Mesendoderm (in vitro differentiated cells): ENCODE results near the gene HS3ST3B1.
A peak's percentile ranks its signal among the peaks of the same experiment; 100 is the strongest.

Experiments
- DNase-seq: peaks from one replicate; pipeline ENCODE4 v3.0.0; 2013
- H2AK5ac ChIP-seq: 2 replicates; pipeline ENCODE4 v1.6.1; 2013; ENCODE audit warnings: low read length, inconsistent platforms
- H2BK120ac ChIP-seq: 2 replicates; pipeline ENCODE4 v1.6.1; 2013; ENCODE audit warnings: low read depth, mild to moderate bottlenecking, low read length, moderate library complexity, mixed read lengths
- H2BK15ac ChIP-seq: replicated peaks from 2 replicates; pipeline ENCODE4 v1.6.1; 2013; ENCODE audit warnings: low read depth, mild to moderate bottlenecking, moderate library complexity
- H2BK5ac ChIP-seq: 2 replicates; pipeline ENCODE4 v1.6.1; 2013; ENCODE audit warnings: low read length, inconsistent platforms
- H3K18ac ChIP-seq: 2 replicates; pipeline ENCODE4 v1.6.1; 2013; ENCODE audit warnings: mild to moderate bottlenecking, low read length, mixed read lengths
- H3K23ac ChIP-seq: one replicate; pipeline ENCODE4 v1.6.1; 2013; ENCODE audit warnings: low read length
- H3K27ac ChIP-seq: 2 replicates; pipeline ENCODE4 v1.5.1; 2013; ENCODE audit warnings: low read depth, mild to moderate bottlenecking, inconsistent platforms, low read length, moderate library complexity
- H3K27me3 ChIP-seq: 2 replicates; pipeline ENCODE4 v1.6.1; 2013; ENCODE audit warnings: low read length, control low read depth, mild to moderate bottlenecking, inconsistent platforms; ENCODE audit not compliant: insufficient read depth, poor library complexity
- H3K36me3 ChIP-seq: 2 replicates; pipeline ENCODE4 v1.6.1; 2013; ENCODE audit warnings: low read length, inconsistent platforms; ENCODE audit not compliant: control insufficient read depth, insufficient read depth
- H3K4ac ChIP-seq: one replicate; pipeline ENCODE4 v1.6.1; 2013; ENCODE audit warnings: low read depth, mild to moderate bottlenecking, low read length, moderate library complexity
- H3K4me1 ChIP-seq: 2 replicates; pipeline ENCODE4 v1.6.1; 2013; ENCODE audit warnings: low read depth, low read length, inconsistent platforms; ENCODE audit not compliant: control insufficient read depth
- H3K4me2 ChIP-seq: 2 replicates; pipeline ENCODE4 v1.6.1; 2013; ENCODE audit warnings: low read length
- H3K4me3 ChIP-seq: 2 replicates; pipeline ENCODE4 v1.5.1; 2013; ENCODE audit warnings: mild to moderate bottlenecking, low read length
- H3K56ac ChIP-seq: one replicate; pipeline ENCODE4 v1.6.1; 2013; ENCODE audit warnings: low read length
- H3K79me1 ChIP-seq: 2 replicates; pipeline ENCODE4 v1.6.1; 2013; ENCODE audit warnings: low read length, inconsistent platforms
- H3K79me2 ChIP-seq: 2 replicates; pipeline ENCODE4 v1.6.1; 2013; ENCODE audit warnings: mild to moderate bottlenecking, low read length; ENCODE audit not compliant: control insufficient read depth, insufficient read depth
- H3K9ac ChIP-seq: 2 replicates; pipeline ENCODE4 v1.6.1; 2013; ENCODE audit warnings: low read length, inconsistent platforms
- H4K5ac ChIP-seq: one replicate; pipeline ENCODE4 v1.6.1; 2013; ENCODE audit warnings: low read length
- H4K8ac ChIP-seq: one replicate; pipeline ENCODE4 v1.6.1; 2013; ENCODE audit warnings: low read depth, mild to moderate bottlenecking, control low read depth, low read length, moderate library complexity
- WGBS: extraction: QIAGEN DNeasy Blood & Tissue Kit; methylation state at CpG from one replicate; pipeline ENCODE4 v1.1.7; 2013; ENCODE audit warnings: low lambda C conversion rate, missing lambda C conversion rate; ENCODE audit not compliant: insufficient coverage; ENCODE audit errors: extremely low coverage; 5-methylcytosine and 5-hydroxymethylcytosine counted together

The HS3ST3B1 gene

DNA sequence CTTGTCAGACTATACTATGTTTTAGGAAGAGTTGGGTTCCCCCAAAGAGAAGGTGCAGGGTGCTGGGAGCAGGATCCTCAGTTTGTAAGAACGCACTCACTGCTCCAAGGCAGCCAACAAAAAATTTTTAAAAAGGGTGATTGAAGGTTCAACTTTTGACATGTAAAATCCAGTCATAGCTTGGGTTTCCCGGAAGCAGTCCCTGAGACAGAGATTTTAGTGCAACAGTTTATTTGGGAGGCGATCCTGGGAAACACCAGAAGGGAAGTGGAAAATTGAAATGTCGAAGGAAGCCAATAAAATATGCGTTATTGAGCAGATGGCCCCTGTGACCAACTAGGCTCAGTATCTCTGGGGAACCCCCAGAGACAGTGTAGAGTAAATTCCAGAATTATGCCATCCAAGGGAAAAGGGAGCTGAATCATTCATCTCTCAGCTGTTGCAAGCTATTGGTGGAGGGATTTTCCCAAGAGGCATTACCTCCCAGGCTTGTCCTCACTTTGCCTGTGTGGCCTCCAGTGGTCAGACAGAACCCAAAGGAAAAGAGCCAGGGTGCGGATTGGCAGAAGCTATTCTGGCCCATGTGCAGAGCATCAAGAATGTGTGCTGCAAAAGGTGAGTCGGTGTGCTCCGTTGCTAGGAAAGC lies 72.9 kb downstream of the HS3ST3B1 start:
- H3K36me3 ChIP-seq, result no peaks in the 10 kb centered on the region
- no peak overlapping the region for H2BK120ac ChIP-seq
- peaks cover 3% of the 10 kb centered on the region for H3K4me1 ChIP-seq
- no peaks in the 10 kb centered on the region for H3K79me1 ChIP-seq
- no peak overlapping the region for H3K4me2 ChIP-seq
- H3K4me3 ChIP-seq, result no peak overlapping the region
- H4K8ac ChIP-seq, result no peak overlapping the region
- peak; percentile 35 for DNase-seq
- H3K56ac ChIP-seq, result no peak overlapping the region
- H3K27me3 ChIP-seq, result no peaks in the 10 kb centered on the region
- H4K5ac ChIP-seq, result no peak overlapping the region
- H3K18ac ChIP-seq, result no peak overlapping the region
- H3K4ac ChIP-seq, result no peak overlapping the region
- WGBS, result no CpG with 5 or more reads among the region's 8 CpGs
- no peak overlapping the region for H2BK15ac ChIP-seq
- no peak overlapping the region for H3K23ac ChIP-seq
- H2BK5ac ChIP-seq, result no peak overlapping the region
- no peak overlapping the region for H3K27ac ChIP-seq
- no peaks in the 10 kb centered on the region for H3K79me2 ChIP-seq
- H2AK5ac ChIP-seq, result no peak overlapping the region
- H3K9ac ChIP-seq, result no peak overlapping the region

DNA sequence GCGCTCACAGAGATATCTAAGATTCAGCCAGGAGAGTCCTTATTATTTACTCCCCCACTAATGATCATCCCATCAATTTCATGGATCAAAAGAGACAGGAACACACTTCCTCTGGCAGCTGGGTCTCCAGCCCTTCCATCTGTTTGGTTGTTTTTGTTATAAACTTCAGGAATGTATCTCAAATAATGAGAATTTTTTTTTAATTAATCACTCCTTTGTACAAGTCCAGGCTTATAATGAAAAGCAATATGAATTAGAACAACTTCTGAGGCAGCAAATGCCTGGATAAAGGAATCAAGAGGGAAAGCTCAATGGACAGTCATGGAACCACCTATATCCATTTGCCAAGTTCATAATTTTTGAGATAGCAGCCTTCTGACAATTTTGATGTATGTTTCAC lies 73.4 kb downstream of the HS3ST3B1 start:
- Histone ChIP-seq H3K79me2 (no peaks in the 10 kb centered on the region), H3K18ac (no peak overlapping the region), H3K27ac (no peak overlapping the region), H2AK5ac (no peak overlapping the region), H3K27me3 (no peaks in the 10 kb centered on the region), H4K5ac (no peak overlapping the region), H3K4ac (no peak overlapping the region), H3K79me1 (no peaks in the 10 kb centered on the region), H4K8ac (no peak overlapping the region), H3K4me3 (no peak overlapping the region), H3K9ac (no peak overlapping the region), H3K4me1 (peaks cover 3% of the 10 kb centered on the region), H3K36me3 (no peaks in the 10 kb centered on the region), H3K56ac (no peak overlapping the region), H3K4me2 (no peak overlapping the region), H2BK5ac (no peak overlapping the region), H3K23ac (no peak overlapping the region), H2BK15ac (no peak overlapping the region), H2BK120ac (no peak overlapping the region)
- no CpG with 5 or more reads among the region's 1 CpG for WGBS
- DNase-seq, result no peak

DNA sequence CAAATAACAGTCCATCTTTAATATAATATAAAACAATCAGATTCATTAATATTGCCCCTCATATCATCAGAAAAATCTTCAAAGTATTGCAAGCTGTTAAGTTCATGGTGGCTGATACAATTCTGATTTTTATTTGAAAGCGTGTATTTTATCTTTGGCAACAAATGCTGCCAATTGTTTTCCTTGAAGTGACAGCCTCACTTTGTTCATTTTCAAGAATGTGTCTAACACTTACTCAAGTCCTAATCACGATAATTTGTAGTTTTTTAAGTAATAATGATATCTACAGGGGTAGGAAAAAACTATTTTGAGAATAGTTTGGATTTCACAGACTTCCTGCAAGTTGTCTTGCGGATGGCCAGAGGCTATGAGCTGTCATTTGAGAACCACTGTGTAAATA lies 75.8 kb downstream of the HS3ST3B1 start:
- Histone ChIP-seq H2AK5ac (no peak overlapping the region), H3K18ac (no peak overlapping the region), H3K36me3 (no peaks in the 10 kb centered on the region), H2BK5ac (no peak overlapping the region), H4K8ac (no peak overlapping the region), H3K27ac (no peak overlapping the region), H3K27me3 (no peaks in the 10 kb centered on the region), H3K4me1 (peaks cover 3% of the 10 kb centered on the region), H4K5ac (no peak overlapping the region), H3K79me1 (no peaks in the 10 kb centered on the region), H3K4ac (no peak overlapping the region), H3K4me2 (no peak overlapping the region), H3K4me3 (no peak overlapping the region), H3K23ac (no peak overlapping the region), H3K79me2 (no peaks in the 10 kb centered on the region), H2BK120ac (no peak overlapping the region), H3K56ac (no peak overlapping the region), H2BK15ac (no peak overlapping the region), H3K9ac (no peak overlapping the region)
- DNase-seq, result no peak
- whole genome bisulfite sequencing, result no CpG with 5 or more reads among the region's 3 CpGs

DNA sequence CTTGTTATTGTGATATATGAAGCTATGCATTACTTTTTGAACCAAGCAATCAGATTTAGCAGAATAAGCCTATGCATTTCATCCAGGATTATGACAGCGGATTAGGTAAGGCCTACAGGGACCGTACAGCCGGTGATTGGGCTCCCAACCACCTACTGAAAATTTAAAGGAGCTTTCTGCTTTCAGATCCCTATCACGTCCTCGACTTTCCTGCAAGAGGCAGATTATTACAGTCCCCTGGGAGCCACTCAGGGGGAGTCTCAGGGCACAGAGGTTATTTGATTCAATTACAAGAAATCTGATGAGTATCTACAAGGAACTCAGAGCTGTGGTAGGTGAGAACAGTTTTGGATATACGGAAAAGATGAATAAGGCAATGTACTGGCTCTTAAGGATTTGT lies 80.7 kb downstream of the HS3ST3B1 start:
- no peaks in the 10 kb centered on the region for H3K27me3 ChIP-seq
- no peak overlapping the region for H3K4me2 ChIP-seq
- no peaks in the 10 kb centered on the region for H3K4me1 ChIP-seq
- H3K27ac ChIP-seq, result no peak overlapping the region
- H3K79me1 ChIP-seq, result no peaks in the 10 kb centered on the region
- DNase-seq, result no peak
- H3K79me2 ChIP-seq, result no peaks in the 10 kb centered on the region
- H3K18ac ChIP-seq, result no peak overlapping the region
- H2BK15ac ChIP-seq, result no peak overlapping the region
- no peak overlapping the region for H2BK120ac ChIP-seq
- no peak overlapping the region for H3K56ac ChIP-seq
- H3K4me3 ChIP-seq, result no peak overlapping the region
- no peak overlapping the region for H4K5ac ChIP-seq
- no peak overlapping the region for H3K4ac ChIP-seq
- no peak overlapping the region for H3K9ac ChIP-seq
- H2AK5ac ChIP-seq, result no peak overlapping the region
- no peak overlapping the region for H4K8ac ChIP-seq
- no peak overlapping the region for H2BK5ac ChIP-seq
- WGBS, result no CpG with 5 or more reads among the region's 6 CpGs
- no peak overlapping the region for H3K23ac ChIP-seq
- H3K36me3 ChIP-seq, result no peaks in the 10 kb centered on the region

DNA sequence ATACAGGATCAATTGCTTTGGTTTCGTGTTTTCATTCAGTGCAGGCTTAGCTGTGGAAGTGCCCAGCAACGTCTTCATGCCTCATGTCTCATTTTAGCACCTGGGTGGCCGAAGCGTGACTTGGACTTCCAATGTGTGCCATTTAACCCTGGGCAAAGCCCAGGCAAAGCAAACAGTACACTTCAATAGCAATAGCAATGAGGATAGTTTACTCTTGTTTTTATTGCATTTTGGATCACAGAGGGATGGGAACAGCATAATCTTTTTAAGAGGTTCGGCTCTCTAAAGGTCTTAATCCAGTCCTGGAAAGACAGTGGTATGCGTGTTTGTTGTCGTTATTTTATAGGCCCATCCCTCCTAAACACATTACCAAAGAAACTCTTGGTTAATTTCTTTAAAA lies 86.2 kb downstream of the HS3ST3B1 start:
- Histone ChIP-seq H3K23ac (no peak overlapping the region), H4K8ac (no peak overlapping the region), H3K4me1 (peaks cover 2% of the 10 kb centered on the region), H3K27me3 (no peaks in the 10 kb centered on the region), H3K18ac (no peak overlapping the region), H3K4me2 (no peak overlapping the region), H4K5ac (no peak overlapping the region), H3K4me3 (no peak overlapping the region), H2BK120ac (no peak overlapping the region), H3K79me2 (no peaks in the 10 kb centered on the region), H3K79me1 (no peaks in the 10 kb centered on the region), H3K36me3 (no peaks in the 10 kb centered on the region), H3K9ac (no peak overlapping the region), H2AK5ac (no peak overlapping the region), H2BK5ac (no peak overlapping the region), H3K56ac (no peak overlapping the region), H3K4ac (no peak overlapping the region), H2BK15ac (no peak overlapping the region), H3K27ac (no peak overlapping the region)
- no CpG with 5 or more reads among the region's 7 CpGs for WGBS
- DNase-seq, result no peak

DNA sequence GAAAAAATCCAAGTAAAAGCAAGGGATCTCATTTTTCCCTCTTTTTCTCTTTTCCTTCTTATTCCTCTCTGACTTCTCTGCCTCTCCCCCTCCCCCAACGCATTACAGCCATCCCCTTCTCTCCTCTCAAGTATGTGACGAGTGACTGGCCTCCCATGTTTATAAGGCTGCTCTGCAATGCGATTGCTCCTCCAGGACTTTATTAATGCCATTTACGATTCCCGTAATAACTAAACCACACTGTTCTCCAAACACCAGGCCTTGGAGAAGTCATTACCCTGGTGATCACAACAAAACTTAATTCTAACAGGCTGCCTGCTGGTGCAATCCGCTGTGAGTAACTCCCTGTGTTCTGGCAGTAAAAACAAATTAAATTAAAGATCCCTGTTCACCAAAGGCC lies 88.8 kb downstream of the HS3ST3B1 start:
- Histone ChIP-seq H3K27ac (no peak overlapping the region), H2AK5ac (no peak overlapping the region), H3K27me3 (no peaks in the 10 kb centered on the region), H4K5ac (no peak overlapping the region), H3K18ac (no peak overlapping the region), H3K4ac (no peak overlapping the region), H3K36me3 (no peaks in the 10 kb centered on the region), H3K23ac (no peak overlapping the region), H3K56ac (peak overlapping the region; percentile 62), H2BK15ac (no peak overlapping the region), H3K4me2 (no peak overlapping the region), H3K79me2 (no peaks in the 10 kb centered on the region), H3K4me3 (no peak overlapping the region), H3K9ac (no peak overlapping the region), H2BK120ac (no peak overlapping the region), H3K4me1 (peaks cover 2% of the 10 kb centered on the region), H4K8ac (no peak overlapping the region), H2BK5ac (no peak overlapping the region), H3K79me1 (no peaks in the 10 kb centered on the region)
- no CpG with 5 or more reads among the region's 6 CpGs for WGBS
- DNase-seq, result peak; percentile 44
